Fibroblast of pulmonary artery (primary cell): ENCODE results near the gene NELFCD.

Source experiments
- DNase-seq: peaks from one replicate; pipeline ENCODE4 v3.0.0-alpha.2; 2010; ENCODE audit warnings: low read depth
- H3K4me3 ChIP-seq: replicated peaks from 2 replicates; pipeline ENCODE4 v1.5.1; 2011; ENCODE audit warnings: low read depth, mild to moderate bottlenecking, control low read depth, low read length, moderate library complexity
- CTCF ChIP-seq: IDR thresholded peaks from 2 replicates; pipeline ENCODE4 v1.5.1; 2011; ENCODE audit warnings: mild to moderate bottlenecking, control low read depth, low read length, inconsistent platforms; ENCODE audit errors: missing control alignments

The NELFCD gene

GRCh38 chr20:58988565-58988882 is 7.5 kb downstream of the NELFCD start:
- no peak overlapping the region for H3K4me3 ChIP-seq
- TF ChIP-seq CTCF, result no peak
- no peak for DNase-seq

GRCh38 chr20:58989196-58989595 is 8.1 kb downstream of the NELFCD start:
- no peak for DNase-seq
- no peak overlapping the region for H3K4me3 ChIP-seq
- no peak for TF ChIP-seq CTCF

GRCh38 chr20:58990651-58991445 is 9.8 kb downstream of the NELFCD start:
- no peak for DNase-seq
- TF ChIP-seq CTCF, result no peak
- no peak overlapping the region for H3K4me3 ChIP-seq

- no peak overlapping the region for H3K4me3 ChIP-seq
- no peak for DNase-seq
- TF ChIP-seq CTCF, result no peak
Measured at GRCh38 chr20:58991715-58992114, 10.7 kb downstream of the NELFCD start.

GRCh38 chr20:58992911-58993310 is 11.9 kb downstream of the NELFCD start:
- H3K4me3 ChIP-seq, result no peak overlapping the region
- no peak for TF ChIP-seq CTCF
- no peak for DNase-seq

GRCh38 chr20:58993332-58994248 is 12.5 kb downstream of the NELFCD start:
- no peak for TF ChIP-seq CTCF
- H3K4me3 ChIP-seq, result no peak overlapping the region
- DNase-seq, result no peak
